HG03558 (cell line): ENCODE measurements around the gene TTC9C.
"Not testable (repeated sequence)": the region's sequence is repeated elsewhere in the genome, so short reads cannot be mapped to it uniquely, and the experiment has no call there.

Experiments
- ATAC-seq: cut with Tn5 transposase; IDR thresholded peaks from one replicate; pipeline ENCODE4 v1.9.1; 2021; ENCODE audit warnings: moderate number of reproducible peaks; ENCODE audit not compliant: unreplicated experiment; ENCODE audit errors: extremely low read depth

The TTC9C gene, protein sequence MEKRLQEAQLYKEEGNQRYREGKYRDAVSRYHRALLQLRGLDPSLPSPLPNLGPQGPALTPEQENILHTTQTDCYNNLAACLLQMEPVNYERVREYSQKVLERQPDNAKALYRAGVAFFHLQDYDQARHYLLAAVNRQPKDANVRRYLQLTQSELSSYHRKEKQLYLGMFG

DNA sequence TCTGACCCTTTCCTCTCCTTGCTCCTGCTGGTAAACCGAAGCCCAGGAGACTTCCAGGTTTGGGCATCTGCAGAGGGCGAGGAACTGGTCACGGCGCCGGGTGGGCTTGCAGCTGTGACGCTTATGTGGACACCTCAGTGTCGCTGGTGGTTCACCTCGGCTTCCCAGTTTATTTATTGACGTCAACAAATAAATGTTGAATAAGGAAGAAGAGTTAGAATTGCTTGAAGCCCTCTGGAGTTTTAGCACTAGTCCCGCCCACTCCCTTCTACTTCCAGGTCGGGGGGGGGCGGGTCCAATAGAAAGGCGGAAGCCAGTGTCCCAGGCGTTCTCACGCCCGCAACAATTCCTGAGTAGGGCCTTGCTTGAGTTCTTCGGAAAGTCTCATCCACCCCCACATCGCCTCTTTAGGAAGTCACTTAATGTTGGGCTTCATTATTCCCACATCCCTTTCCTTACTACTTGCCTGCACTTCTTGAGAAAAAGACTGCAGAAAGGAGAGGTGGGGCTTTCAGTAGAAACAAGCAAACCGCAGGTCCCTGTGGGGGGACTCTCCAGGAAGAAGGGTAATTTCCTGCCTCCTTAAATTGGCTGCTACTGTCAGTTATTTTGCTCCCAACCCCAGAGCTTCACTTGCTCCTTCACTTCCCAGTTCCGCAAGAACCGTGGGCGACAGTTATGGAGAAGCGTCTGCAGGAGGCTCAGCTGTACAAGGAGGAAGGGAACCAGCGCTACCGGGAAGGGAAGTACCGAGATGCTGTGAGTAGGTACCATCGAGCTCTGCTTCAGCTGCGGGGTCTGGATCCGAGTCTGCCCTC lies at the start of gene TTC9C:
Gene TTC9C (plus strand): TSS at position 316 of the 818 bp plus-strand sequence. CDS start 363 bp downstream, at position 679.
- no peak for ATAC-seq

DNA sequence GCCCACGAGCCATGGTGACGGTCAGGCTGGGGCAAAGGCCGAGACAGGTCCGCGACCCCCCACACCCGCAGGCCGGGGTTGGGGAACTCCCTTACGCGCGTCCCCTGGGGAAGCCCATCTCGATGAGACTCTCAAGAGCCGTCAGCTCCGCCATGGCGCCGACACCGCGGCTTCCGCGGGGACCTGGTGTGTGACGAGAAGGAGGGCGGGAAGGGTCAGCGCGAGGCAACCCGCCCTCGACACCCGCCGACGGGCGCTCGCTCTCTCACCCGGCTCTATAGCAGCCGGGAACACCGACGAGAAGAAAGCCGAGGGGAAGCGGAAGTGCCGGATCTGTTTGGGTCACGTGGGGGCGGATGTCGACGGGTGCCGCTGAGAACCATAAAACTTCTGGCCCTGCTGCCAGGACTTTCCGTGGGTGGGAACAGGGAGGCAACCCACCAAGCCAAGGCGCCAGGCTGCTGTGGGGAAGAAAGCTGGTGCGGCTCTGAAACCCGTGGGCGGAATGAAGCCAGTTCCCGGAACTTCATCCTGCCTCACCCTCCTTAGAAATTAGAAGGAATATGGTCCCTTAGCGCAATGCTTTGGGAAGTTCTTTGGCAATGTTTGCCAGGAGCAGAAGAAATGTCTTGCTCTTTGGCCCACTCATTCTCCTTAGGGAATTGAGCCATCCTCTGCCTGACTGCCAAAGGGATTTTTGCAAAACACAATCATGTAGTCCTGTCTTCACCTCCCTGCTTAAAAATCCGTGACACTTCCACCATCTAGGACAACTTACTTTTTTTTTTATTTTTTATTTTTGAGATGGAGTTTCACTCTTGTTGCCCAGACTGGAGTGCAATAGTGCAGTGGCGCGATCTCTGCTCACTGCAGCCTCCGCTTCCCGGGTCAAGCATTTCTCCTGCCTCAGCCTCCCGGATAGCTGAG lies 49.3 kb upstream of the TTC9C start, which contains the start of gene UBXN1:
Gene UBXN1 (minus strand): TSS at position 304 of the 927 bp plus-strand sequence. CDS start 150 bp downstream, at position 154.
- ATAC-seq = no peak

DNA sequence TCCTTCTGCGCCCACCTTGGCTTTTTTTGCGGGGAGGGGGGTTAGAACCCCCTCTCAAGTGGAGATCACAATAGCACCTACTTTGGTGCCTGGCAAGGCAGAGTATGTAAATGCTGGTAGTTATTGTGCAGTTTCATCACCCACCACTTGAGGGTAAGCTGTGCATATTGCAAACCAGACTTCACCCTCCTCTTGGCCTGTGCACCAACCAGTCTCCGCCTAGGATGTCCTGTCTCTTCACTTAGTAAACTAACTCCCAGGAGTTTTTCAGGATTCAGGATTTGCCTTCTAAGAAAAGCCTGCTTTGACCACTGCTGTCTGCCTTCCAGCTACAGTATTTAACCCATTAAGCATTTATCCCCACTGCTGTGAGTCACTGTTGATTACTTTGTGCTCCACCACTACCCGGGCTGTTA lies 47.5 kb upstream of the TTC9C start:
- ATAC-seq = no peak

DNA sequence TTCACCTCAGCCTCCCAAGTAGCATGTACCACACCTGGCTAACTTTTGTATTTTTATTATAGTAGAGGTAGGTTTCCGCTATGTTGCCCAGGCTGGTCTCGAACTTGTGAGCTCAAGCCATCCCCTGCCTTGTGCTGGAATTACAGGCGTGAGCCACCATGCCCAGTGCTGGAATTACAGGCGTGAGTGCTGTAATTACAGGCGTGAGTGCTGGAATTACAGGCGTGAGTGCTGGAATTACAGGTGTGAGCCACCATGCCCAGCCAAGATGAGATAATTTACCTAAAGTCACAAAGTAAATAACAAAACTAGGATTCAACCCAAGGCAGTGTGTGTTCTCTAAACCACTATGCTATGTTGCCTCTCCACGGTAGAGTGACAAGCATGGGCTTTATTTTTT lies 45.8 kb upstream of the TTC9C start:
- no peak for ATAC-seq

DNA sequence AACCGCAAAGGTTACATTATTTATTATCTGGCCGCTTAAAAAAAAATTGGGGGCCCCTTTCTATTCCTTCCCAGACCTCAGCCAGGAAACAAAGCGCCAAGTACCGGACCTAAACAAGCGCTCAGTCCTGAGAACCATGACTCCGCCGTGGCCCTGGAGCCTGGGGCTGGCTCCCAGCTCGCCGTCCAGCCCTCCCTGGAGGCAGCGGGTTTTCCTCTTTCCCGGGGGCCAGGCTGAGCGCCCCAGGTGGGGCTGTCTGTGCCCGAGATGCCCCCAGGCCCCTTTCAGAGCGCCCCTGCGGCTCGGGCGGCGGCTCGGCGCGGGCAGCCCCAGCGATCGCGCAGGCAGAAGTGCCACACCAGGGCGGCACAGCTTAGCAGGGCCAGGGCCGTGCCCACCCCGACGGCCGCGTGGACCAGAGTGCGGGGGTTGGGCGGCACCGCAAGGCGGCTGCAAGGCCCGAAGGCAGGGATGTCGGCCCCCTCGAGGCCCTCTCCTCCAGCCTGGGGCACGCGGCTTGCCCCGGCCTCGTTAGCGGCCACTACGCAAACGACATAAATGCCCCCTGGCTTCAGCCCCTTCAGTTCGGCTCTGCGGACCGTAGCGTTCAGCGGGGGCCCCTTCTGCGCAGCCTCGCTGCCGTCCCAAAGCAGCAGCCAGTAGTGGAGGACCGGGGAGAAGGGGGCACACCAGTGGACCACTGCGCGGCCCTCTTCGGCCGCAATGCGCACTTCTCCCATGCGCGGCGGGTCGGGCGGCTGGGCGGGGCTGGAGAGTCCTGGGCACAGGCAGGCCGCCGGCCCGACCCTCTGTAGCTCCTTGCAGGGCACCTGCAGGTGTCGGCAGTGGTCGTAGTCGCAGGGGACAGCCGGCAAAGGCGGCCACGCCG lies 40.5 kb upstream of the TTC9C start:
- no peak for ATAC-seq

DNA sequence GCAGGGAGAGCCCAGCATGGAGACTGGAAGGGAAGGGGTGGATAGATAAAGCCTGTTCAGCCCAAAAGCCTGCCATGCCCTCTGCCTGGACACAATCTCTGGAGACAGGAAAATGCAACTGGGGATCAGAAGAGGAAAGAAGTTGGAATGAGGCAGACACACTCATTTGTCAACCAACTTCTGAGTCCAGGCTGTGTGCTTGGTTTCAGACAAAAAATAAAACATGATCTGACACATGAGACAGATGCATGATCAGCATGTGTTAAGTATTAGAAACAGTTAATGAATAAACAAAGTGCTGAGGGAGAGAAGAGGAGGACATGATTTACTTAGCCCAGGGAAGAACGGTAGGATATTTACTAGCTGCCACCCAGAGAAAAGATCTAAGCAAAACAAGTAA lies 39.8 kb upstream of the TTC9C start:
- no peak for ATAC-seq

DNA sequence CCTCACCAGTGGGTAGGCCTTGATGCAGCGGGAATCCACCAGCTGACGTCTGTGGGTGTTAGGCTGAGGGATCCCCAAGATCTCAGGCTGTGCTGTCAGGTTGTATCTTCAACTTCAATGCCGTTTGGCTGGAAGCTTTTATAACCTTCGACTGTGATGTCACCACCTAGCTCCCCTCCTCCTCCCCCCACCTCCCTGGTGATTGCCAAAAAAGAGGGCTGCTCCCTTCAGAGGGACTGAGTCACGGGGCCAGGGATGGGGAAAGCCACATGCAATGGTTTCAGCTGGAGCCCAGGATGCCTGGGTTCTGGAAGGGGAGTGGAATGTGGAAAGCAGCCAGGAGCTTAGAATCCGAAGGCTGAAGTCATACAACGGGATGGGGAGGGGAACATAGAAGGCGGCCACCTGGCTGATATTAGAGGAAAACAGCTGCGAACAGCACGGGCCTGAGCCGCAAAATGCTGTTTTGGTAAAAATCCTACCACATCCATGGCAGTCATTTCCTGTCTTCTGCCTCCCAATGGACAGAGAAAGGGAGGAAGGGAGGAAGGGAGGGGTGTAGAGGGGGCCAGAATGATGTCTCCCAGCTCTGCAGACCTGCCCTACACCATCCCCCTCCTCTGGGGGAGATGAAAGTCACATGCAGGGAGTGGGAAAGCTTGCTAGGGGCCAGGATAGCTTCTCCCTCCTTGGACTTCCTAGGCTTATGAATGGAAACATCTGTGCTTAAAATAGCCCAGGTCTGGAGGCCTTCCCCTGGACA lies 38.7 kb upstream of the TTC9C start, which contains the start of gene LRRN4CL:
Gene LRRN4CL (minus strand): TSS at position 110 of the 763 bp plus-strand sequence. CDS start 1,022 bp downstream, outside the sequence.
- ATAC-seq = no peak

DNA sequence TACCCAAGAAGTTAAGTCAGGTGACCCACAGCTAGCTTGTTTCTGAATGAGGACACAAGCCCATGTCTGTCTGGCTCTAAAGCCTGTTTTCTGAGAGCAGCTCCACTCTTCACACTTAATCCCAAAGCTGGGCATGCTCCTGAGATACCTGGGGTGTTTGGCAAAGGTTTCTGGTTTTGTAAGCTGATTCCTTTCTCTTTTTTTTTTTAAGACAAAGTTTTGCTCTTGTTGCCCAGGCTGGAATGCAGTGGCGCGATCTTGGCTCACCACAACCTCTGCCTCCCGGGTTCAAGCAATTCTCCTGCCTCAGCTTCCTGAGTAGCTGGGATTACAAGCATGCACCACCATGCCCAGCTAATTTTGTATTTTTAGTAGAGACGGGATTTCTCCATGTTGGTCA lies 34.7 kb upstream of the TTC9C start:
- not testable (repeated sequence) for ATAC-seq

DNA sequence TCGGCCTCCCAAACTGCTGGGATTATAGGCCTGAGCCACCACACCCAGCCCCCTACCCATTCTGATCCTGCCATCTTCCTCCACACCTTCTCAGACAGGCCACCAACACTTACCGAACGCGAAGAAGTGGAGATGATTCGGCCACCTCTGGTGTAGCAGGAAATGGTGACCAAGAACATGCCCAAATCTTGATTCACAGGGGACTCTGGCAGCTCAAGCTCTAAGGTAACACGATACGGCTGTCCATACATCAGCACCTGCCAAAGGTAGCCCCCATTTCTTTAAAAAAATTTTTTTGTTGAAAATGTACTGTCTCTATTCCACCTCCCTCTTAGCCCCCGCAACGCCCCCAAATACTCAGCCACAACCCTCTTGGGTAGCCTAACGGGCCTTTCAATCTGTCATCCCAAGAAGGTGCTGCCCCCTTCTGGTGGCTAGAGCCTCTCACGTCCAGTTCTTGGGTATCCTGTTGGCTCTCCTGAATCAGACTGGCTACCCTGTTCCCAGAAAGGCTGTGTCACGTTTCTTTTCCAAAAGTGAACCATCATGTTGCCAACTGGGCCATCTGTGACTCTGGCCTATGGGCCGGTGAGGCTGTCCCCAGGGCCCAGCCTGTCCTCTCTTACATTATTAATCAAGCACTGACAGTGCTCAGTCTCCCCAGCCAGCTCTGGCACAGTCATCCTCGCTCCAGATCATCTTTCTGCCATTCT lies 33.7 kb upstream of the TTC9C start:
- ATAC-seq = no peak

DNA sequence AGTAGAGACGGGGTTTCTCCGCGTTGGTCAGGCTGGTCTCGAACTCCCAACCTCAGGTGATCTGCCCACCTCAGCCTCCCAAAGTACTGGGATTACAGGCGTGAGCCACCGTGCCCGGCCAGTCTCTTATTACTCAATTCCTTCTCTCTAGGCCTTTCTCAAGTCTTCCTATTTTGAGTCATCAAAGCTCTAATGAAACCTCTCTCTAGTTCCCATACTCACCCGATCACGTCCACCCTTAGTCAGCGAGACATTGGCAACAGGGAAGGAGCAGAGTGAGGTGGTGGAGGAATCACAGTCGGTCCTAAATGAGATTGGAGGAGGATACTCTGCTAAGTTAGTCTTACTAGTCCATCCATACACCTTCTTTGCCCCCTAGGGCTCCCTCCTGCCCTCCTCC lies 26.0 kb upstream of the TTC9C start:
- ATAC-seq = no peak

DNA sequence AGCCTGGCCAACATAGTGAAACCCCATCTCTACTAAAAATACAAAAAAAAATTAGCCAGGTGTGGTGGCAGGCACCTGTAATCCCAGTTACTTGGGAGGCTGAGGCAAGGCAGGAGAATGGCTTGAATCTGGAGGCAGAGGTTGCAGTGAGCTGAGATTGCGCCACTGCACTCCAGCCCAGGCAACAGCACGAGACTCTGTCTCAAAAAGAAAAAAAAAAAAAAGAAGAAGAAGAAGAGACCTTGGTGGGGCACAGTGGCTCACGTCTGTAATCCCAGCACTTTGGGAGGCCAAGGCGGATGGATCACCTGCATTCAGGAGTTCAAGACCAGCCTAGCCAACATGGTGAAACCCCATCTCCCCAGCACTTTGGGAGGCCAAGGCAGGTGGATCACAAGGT lies 24.4 kb upstream of the TTC9C start:
- not testable (repeated sequence) for ATAC-seq

DNA sequence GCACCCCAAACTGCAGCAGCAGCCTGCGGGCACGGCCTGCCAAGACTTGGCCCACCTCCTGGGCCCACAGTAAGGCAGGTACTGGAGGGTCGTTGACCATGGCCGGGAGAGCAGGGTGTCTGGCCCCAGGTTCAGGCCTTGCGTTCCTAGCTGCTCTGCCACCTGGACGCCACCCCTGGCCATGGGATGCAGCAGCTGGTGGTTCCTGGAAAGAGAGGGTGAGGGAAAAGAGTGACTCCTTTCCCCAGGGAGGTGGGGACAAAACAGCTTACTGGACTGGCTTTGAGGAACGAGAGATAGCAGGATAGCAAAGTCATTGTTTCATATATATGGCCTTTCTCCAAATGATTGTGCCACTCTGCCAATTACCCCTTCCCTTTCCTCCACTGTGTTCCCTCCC lies 22.9 kb upstream of the TTC9C start:
- ATAC-seq = no peak

DNA sequence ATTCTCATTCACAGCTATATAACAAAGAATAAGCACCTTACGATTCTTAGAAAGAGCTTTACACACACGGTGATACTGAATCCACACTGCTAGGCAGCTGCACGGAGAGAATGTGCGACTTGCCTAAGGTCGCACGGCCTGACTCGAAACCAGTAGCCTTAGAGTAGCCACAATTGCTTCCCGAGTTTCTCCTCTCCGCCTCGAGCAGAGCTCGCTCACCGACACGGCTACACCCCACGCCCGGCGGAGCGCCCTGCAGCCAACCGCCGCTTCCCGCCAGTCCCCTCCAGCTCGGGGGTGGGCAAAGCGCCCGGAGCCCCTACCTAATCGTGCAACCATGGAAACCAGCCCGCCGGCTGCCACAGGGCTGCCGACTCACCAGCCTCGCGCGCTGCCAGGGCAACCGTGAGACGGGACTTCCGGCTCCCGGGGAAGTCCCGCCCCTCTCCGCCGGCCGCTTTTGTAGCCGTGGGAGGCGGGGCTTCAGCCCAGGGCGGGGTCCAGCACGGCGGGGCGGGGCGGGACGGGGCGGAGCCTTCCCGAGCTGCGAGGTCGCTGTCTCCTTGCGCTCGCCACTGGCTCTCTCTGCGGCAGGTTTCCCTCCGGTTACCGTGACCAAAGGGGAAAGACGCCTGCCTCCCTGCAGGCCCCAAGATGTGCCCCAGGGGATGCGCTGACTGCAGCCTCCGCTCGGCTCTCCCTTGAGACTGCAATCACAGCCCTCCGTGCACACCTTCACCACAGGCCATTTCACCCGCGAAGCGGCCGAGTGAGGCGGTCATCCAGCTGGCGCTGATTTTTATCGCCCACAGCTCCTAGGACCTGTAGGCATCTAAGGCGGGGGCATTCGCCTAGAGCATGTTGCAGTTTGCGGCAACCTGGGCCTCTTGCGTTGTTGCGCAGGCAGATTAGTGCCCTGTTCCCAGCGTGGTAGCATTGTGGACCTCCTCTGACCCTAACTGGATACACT lies 22.1 kb upstream of the TTC9C start:
- ATAC-seq = no peak

DNA sequence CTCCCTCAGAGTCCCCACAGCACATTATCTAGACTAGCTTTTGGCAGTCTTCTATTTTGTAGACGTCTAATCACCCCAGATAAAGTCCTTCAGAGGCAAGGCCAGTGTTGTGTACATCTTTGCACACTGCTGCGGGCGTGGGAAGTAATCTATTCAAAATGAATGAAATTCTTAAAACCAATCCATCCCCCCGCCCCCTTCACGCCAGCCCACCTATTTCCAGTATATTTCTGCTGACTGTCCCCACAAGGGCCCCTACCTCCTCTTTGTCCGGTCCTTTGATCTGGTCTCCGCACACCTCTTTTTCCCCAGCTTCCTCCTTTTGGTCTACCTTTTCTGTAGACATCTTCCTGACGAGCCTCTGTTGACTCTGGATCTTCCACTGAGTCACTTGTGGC lies 21.4 kb upstream of the TTC9C start:
- no peak for ATAC-seq

DNA sequence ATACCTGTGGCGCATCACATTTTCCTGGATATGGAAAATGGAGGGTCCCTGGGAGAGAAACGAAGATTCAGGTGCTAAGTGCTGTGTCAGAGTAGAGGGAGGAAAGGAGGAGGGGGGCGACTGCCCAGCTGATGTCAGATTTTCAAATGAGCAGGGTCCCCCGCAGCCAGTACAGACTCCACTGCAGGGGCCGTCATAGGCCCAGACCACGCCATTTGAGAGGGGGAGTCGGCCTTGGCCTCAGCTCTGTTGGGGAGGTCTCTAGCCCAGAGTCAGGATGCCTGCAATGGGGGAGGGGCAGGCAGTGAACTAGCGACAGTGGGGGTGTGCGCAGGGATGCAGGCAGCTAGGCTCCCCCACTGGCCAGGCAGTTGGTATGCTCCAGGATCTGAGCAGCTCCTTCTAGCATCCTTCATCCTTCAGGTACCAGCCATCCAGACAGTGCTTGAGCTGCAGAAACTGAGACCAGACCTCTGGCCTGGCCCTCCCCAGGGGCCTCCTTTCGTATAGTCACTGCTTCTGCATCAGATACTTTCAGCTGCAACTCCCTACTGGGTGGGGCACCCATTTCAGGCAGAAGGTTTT lies 20.9 kb upstream of the TTC9C start, which contains the start of the genes BSCL2 and GNG3:
Gene BSCL2 (minus strand): TSS at position 148 of the 585 bp plus-strand sequence. CDS start 229 bp downstream, outside the sequence.
Gene GNG3 (plus strand): TSS at position 400 of the 585 bp plus-strand sequence. CDS start 620 bp downstream, outside the sequence.
- no peak for ATAC-seq

DNA sequence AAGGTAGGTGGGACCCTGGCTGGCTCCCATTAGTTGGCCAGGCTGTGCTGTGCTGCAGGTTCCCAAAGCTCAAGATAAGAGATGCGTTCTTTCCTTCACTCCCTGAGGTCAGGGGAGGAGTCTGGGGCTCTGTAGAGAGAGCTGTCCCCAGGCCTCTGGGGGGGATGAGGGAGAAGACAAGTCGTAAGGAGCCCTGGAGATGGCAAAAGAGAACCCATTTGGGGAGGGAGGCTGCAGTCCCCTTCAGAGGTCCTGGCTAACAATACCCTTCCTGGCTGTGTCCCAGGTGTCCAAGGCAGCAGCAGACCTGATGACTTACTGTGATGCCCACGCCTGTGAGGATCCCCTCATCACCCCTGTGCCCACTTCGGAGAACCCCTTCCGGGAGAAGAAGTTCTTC lies 19.9 kb upstream of the TTC9C start:
- ATAC-seq = no peak
